WI38 (cell line): ENCODE results near the gene KDM2B.

Experiments
- H3K4me3 ChIP-seq: 2 replicates; pipeline ENCODE4 v1.5.1; 2011; ENCODE audit warnings: low read depth, mild to moderate bottlenecking, control low read depth, low read length
- TF ChIP-seq, protein P1 (sequence below): IDR thresholded peaks from 2 replicates; pipeline ENCODE4 v1.5.1; 2012; ENCODE audit warnings: low read depth, mild to moderate bottlenecking, control low read depth, low read length

The KDM2B gene

GRCh38 chr12:121618659-121619233 lies 37.9 kb upstream of the KDM2B start:
- no peak overlapping the region for H3K4me3 ChIP-seq
- TF ChIP-seq, protein P1, sequence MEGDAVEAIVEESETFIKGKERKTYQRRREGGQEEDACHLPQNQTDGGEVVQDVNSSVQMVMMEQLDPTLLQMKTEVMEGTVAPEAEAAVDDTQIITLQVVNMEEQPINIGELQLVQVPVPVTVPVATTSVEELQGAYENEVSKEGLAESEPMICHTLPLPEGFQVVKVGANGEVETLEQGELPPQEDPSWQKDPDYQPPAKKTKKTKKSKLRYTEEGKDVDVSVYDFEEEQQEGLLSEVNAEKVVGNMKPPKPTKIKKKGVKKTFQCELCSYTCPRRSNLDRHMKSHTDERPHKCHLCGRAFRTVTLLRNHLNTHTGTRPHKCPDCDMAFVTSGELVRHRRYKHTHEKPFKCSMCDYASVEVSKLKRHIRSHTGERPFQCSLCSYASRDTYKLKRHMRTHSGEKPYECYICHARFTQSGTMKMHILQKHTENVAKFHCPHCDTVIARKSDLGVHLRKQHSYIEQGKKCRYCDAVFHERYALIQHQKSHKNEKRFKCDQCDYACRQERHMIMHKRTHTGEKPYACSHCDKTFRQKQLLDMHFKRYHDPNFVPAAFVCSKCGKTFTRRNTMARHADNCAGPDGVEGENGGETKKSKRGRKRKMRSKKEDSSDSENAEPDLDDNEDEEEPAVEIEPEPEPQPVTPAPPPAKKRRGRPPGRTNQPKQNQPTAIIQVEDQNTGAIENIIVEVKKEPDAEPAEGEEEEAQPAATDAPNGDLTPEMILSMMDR: no peak

DNA sequence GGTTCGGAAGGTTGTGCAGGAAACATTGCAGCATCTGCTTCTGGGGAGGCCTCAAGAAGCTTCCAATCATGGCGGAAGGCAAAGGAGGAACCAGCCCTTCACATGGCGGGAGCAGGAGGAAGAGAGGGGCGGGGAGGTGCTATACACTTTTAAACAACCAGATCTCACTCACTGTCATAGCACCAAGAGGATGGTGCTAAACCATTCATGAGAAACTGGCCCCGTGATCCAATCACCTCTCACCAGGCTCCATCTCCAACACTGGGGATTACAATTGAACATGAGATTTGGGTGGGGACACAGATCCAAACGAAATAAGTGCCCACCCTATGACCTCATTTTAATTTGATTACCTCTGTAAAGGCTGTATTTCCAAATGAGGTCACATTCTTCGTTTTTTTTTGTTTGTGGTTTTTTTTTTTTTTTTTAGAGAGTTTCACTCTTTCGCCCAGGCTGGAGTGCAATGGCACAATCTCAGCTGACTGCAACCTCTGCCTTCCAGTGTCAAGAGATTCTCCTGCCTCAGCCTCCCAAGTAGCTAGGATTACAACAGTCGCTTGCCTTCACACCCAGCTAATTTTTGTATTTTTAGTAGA lies 34.1 kb upstream of the KDM2B start:
- H3K4me3 ChIP-seq: no peak overlapping the region
- TF ChIP-seq, protein P1: no peak

GRCh38 chr12:121613462-121613861 lies 32.6 kb upstream of the KDM2B start:
- H3K4me3 ChIP-seq: no peak overlapping the region
- TF ChIP-seq, protein P1: no peak

DNA sequence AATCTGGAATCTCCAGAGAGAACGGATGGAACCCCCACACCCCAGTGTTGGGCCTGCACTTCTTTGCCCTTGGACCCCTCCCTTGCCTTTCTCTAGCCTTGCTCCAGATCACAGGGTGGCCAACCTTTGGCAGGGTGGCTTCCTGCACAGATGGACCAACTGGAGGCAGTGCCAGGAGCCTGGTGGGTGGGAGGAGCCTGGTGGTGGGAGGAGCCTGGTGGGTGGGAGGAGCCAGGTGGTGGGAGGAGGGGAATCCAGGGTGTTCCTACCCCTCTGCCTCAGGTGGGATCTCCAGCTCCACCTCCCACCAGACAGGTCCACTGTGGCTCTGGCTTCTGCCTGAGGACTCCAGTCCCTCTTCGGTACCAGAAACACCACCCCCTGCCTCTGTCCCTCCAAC lies 30.5 kb upstream of the KDM2B start:
- TF ChIP-seq, protein P1: no peak
- H3K4me3 ChIP-seq: no peak overlapping the region

DNA sequence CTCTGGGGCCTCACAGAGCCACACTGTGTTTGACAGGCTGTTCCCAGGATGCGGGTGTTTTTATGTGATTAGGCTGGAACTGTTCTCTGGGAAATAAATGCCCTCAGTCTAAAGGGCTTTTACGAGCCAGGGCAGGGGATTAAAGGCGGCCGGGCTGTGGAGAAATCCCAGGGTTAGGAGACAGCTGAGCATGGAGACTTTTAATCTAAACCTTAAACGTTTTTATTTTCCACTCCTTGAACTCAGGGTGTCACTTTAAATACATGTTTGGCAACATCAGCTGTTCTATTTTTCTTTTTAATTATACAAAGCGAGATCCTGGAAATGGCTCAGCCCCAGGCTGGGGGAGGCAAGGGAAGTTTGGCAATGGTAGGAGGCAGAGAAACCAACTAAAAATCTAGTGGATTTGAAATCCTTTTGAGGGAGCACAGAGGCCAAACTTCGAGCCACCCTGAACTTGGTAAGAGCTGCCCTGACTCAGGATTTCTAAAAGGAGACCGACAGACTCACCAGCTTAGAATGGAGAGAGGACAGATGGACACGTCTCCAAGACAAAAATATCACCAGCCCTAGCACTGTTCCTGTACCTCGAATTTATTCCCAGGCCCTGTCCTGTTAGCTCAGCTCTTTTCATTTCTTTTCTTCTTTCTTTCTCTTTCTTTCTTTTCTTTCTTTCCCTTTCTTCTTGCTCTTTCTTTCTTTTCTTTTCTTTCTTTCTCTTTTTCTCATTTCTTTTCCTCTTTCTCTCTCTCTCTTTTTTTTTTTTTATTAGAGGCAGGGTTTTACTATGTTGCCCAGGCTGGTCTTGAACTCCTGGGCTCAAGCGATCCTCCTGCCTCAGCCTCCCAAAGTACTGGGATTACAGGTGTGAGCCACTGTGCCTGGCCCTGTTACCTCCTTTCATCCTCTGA lies 29.7 kb upstream of the KDM2B start:
- no peak overlapping the region for H3K4me3 ChIP-seq
- TF ChIP-seq, protein P1: no peak

- TF ChIP-seq, protein P1: no peak
- H3K4me3 ChIP-seq: no peak overlapping the region
These were observed 27.5 kb upstream of the KDM2B start for GRCh38 chr12:121608301-121608700.

GRCh38 chr12:121603581-121603980 lies 22.8 kb upstream of the KDM2B start:
- H3K4me3 ChIP-seq: no peak overlapping the region
- TF ChIP-seq, protein P1: no peak
